ENCODE measurements around the gene FASTKD3.

- TF ChIP-seq CTCF (conservative IDR thresholded peaks at IDR 0.05 in 1 of 2, IDR thresholded peaks at IDR 0.05 in 1 of 2; ENCODE audit: extremely low read depth in 1 of 2, insufficient read depth in 1 of 2, low read depth in 1 of 2, low read length in 2 of 2) (no peak), EZH2 (IDR thresholded peaks at IDR 0.05; ENCODE audit: borderline replicate concordance, low read length) (no peak)
Observed at GRCh38 chr5:7816535-7816901, 52.3 kb downstream of the FASTKD3 start.
